Stimulated activated CD8-positive, alpha-beta memory T cell treated with anti-CD3 and anti-CD28 coated beads, Interleukin-7, amount 100 ng/mL, for 48 hours (primary cell): Measurements from ENCODE around the gene ANKS6.

Experiments
- DNase-seq, 2 donors: peaks; one replicate each; pipeline ENCODE4 v3.0.0-alpha.2; 2020; ENCODE audit warnings: low read depth in 1 of 2; ENCODE audit errors: extremely low read depth in 1 of 2

ANKS6 gene

DNA sequence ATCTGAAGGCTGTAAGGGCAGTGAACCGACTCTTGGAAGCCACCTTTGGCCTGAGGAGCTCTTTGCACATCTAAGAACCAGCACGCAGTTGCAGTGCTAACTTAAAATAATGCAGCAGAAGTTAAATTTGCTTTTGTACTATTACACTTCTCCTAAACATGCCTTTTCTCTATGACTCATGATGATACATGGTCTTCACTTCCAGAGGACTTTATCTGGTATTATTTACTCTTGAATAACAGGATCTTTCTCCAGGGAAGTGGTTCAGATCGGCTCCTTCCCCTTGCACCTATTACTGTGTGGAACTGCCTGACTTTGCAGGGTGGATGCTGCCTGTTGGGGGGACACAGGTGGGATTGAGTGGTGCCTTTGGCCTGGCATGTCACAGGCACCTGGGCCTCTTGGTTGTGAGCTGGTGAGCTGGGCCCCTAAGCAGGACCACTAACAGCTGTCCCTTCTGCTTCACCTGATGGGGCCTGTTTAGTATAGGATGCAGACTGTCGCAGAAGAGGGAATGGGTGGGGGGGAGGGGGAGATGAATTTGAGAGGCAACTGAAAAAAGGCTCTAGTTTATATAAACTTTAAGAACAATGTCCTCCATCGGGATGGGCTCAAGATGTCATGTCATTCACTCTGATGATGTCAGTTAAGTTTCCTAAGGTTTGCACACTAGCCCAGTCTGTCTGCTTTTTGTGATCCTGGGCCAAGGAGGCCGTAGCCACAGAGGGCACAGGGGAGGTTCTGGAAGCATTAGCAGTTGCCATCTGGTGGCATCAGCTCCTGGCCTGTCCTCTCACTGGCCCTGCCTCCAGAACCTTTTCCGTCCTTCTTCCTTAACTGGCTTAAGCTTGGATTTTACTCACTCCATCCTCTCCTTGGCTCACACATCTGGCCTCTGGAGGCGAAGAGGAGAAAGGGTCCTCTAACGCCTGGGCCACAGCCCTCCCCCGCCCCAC is 53.8 kb downstream of the ANKS6 start:
- no peak for DNase-seq

DNA sequence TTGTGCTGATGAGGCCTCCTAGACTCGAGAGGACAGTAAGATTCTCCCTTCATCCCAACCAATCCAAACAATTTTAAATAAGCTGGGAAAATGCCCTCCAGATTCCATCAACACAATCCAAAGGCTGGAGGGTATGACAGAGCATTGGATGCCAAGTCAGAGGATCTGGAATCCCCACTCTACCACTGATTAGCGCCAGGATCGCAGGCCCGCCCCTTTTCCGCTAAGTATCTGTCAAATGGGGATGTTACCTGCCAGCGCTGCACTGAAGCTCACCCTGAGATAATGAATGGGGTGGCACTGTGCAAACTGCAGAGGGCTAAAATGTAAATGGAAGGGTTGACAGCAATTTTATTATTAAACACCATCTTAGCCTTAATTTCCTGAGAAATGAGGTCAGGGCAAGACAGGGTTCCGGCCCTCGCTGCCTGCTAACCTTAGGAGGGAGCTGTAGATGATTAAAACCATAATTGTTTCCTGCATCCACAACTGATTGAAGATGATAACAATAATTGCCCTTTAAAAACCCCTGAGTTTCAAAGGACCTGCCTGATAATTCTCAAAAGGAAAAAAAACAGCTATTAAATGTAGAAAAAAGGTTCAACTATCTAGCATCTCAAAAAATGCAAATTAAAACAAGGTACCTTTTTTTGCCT is 56.0 kb downstream of the ANKS6 start:
- no peak for DNase-seq

DNA sequence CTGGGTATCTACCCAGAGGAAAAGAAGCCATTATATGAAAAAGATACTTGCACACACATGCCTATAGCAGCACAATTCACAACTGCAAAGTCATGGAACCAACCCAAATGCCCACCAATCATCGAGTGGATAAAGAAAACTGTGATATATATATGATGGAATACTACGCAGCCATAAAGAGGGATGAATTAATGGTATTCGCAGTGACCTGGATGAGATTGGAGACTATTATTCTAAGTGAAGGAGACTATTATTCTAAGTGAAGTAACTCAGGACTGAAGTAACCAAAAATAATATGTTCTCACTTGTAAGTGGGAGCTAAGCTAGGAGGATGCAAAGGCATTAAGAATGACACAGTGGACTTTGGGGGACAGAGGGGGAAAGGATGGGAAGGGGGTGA is 57.6 kb downstream of the ANKS6 start:
- no peak for DNase-seq

DNA sequence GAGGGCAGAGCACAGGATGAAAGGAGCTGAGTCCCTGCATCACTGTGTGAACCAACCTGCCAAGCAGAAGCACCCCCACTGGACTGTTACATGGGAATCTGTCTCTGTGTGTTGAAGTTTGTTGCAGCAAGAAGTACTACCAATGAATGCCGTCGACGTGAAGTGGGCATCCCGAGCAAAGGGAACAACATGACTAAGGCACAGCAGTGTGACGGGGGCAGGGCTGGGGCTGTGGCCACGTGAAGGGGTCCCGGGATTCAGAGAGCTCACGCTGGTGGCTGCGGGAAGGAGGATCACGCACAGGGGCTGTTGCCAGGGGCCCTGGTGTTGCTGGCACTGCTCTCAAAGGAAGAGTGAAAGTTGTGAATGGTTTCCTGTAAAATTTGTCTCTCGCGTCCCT is 60.1 kb downstream of the ANKS6 start:
- DNase-seq: no peak

DNA sequence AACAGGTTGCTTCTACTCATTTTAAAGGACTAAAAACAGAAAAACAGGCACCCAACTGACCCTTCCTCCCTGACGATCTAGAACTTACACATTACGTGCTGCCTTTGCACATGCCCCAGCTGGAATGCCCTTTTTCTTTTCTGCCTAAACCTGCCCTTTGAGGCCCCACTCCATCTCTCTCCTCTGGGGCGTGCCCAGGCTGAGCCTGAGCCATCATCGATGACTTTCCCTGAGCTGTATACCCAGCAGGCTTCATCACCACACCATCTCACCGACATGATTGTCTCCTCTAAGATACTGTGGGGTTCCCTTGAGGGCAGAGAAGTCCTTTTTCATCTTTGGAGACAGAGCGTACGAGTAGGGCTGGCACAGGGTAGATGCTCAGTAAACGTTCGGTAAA is 63.6 kb downstream of the ANKS6 start:
- DNase-seq: no peak

DNA sequence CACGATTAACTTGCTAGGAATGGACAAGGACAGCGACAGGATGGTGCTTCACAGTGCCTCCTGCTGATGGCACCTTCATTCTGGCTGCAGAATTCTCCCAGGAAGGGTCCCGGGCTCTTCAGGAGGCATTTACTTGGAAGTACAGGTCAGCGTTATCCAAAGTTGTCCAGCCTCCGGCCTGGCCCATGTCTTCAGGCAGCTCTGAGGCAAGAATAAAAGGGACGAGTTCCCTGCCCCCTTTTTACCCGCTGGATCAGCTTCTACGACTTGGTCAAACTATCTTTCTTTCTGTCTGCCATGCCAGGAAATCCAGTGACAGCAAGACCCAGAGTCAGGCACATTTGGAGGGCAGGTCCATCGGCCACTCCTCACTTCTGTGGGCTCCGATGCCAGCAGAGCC is 64.3 kb downstream of the ANKS6 start:
- no peak for DNase-seq

DNA sequence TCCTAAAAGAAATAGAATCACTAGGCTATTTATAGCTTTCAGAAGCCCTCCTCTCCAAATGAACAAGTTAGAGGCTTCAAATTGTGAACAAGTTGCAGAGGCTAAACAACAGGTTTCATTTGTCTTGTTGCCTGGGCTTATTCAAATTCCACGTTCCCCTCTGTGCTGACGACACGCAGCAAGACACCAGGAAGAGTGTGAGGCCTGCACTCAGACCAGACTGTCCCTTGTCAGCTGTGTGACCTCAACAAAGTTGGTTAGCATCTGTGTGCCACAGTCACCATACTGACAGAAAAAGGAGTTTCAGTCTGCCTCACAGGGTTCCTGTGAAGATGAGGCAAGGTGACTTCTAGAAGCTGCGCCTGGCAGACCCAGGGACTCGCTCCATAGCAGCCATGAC is 65.5 kb downstream of the ANKS6 start:
- DNase-seq: no peak

DNA sequence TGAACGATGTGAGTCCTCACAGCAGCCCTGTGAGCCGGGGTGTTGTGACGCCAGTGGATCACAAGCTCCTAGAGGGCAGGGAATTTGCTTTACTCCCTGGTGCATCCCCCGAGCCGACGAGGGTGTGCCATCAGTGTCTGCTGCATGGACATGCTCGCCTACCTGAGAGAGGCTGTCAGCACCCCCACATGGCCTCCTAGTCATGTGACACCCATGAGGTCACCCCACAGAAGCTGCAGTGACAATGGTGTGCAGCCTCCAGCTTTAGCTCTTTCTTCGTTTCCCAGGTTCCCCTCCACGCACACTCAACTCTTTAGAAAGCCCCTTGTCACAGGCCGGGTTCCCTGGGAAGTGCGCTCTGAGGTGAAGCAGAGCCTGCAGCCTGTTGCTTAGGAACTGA is 67.9 kb downstream of the ANKS6 start:
- DNase-seq: no peak

DNA sequence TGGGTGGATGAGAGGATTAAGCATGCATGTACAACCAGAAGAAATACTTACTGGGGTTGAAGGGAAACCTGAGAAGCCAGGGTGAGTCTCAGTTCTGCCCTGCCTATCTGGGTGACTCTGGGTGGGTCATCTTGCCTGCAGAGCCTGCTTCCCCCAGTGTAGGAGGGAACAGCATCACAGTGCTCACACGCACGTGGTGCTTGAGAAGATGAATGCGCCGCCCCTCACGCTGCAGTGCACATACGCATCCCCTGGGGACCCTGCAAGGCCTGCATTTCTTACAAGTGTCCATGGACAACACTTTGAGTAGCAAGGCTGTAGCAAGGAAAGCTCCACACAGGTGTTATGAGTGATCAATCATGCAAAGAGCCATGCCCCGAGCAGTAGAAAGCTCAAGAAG is 68.9 kb downstream of the ANKS6 start:
- no peak for DNase-seq

DNA sequence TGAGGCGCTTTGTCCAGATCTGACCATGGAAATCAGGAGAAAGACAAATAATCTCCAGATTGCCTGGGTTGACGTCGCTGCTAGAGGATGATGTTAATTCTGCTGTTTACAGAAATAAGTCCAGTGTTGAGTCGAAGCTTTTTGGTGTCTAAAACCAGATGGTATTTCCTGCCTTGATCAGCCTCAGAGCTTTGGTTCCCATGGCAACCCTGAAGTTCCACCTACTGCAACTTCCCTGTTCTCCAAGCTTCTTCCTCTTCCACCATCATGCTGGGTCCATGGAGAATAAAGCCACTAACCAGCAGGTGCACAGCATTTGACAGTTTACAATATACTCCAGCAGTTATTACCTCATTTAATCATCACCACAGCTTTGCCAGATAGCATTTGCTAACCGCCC is 69.6 kb downstream of the ANKS6 start:
- no peak for DNase-seq

DNA sequence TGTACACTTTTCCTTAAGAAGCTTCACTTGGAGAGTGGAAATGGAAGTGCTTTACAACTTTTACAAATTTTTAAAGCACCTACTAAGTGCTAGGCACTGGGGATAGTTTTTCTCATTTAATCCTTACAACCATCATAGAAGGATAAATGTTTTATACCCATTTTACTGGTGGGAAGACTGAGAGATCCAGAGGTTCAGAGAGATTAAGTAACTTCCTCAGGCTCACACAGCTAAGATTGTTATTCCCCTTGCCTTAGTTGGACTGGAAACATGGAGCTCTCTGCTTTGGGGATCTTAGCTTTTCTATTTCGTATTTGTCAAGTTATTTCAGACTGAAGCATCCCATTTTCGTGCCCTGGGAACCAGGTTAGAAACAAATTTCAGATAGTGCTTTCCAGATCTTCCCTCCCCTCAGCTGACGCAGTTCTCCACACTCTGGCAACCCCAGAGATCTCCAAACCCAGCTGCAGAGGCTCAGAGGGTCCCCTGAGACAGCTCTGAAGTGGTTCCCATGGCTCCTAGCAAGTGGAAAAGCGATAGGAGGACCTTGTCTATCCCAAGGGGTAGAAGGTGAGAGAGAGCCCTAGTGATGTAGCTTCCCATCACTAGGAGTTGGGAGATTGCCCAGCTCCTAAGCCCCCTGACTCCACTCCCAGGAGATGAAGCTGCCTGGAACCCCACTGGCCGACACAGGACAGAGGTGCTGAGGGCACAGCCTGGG is 71.4 kb downstream of the ANKS6 start:
- no peak for DNase-seq

DNA sequence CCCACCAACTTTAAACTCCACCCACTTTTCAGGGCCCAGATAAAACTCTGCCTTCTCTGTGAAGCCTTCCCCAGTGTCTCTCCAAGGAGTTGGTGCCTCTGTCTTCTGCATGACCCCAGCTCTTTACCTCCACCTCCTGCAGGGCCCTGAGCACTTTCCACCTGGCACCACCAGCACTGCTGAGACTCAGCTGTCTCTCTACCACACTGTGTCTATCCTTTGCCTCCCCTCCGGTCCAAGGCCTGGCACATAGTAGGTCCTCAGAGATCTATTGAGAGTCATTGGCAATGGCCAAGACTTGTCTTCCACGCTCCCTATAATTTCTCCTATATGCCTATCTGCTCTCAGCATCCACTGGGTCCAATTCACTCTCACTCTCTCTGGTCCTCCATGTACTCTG is 74.7 kb downstream of the ANKS6 start:
- no peak for DNase-seq

DNA sequence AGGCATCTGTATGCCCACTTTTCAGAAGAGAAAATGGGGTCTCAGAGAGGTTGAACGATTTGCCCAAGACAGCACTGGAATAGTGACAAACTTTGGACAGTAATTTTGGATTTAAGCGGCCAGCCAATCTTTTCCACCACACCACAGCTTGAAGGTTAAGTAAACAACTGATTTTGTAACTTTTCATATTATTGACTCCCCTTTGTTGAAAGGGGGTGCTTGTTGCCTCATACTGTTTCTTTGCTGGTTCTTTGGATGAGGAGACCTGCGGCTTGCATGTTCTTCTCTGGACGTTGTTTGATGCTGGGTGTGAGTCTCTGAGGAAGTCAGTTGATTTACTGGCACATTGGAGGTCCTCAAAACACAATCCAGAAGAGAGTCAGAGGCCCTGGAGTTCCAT is 76.0 kb downstream of the ANKS6 start:
- DNase-seq: no peak

DNA sequence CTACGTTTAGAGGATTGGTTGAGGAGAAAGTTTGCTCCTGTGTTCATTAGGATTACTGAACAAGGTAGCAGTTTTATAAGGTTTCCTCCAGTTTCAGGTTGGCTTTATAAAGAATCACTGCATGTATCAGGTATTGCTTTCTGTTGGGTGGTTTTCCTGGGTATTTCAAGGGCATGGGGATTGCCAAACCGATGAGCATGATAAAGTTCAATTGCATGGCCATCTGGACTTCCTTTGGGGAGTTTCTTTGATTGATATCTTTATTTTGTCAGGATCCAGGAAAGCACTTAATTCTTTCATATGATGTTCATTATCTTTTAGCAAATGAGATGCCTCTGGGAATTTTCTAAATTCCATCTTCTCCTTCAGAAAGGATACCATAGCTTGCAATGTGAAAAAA is 77.3 kb downstream of the ANKS6 start:
- no peak for DNase-seq

DNA sequence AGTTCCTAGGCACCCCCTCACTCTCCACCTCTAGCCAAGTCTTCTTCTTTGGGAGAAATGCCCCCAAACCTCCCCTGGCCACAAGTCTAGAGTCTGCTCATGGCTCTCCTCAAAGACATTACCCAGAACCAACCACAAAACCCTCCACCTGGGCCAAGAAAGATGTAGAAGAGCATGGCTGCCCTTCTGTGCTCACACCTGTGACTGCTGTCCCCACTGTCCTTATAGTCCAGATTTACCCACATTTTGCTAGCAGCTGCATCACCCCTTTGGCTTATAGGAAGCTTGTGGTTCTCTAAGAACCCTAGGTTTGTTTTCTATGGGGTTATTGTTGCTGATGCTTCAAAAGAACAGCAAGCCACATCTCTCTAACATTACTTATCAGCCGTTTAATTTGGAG is 81.5 kb downstream of the ANKS6 start:
- DNase-seq: no peak

DNA sequence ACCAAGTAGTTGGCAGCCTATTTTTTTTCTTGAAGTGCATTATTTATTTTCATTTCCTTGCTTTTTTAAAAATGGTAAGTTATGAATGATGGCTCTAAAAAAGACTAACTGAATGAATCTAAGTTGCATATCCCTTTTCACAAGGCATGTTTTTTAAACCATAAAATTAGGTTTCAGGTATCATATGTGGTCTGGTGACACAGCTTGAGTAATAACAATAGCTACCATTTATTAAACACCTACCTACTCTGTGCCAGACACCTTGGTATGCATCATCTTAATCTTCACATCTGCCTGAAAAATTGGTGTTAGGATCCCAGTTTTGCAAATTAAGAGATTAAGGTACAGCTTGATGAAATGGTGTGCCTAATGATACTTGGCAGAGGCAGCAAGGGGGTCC is 83.4 kb downstream of the ANKS6 start:
- DNase-seq: no peak

DNA sequence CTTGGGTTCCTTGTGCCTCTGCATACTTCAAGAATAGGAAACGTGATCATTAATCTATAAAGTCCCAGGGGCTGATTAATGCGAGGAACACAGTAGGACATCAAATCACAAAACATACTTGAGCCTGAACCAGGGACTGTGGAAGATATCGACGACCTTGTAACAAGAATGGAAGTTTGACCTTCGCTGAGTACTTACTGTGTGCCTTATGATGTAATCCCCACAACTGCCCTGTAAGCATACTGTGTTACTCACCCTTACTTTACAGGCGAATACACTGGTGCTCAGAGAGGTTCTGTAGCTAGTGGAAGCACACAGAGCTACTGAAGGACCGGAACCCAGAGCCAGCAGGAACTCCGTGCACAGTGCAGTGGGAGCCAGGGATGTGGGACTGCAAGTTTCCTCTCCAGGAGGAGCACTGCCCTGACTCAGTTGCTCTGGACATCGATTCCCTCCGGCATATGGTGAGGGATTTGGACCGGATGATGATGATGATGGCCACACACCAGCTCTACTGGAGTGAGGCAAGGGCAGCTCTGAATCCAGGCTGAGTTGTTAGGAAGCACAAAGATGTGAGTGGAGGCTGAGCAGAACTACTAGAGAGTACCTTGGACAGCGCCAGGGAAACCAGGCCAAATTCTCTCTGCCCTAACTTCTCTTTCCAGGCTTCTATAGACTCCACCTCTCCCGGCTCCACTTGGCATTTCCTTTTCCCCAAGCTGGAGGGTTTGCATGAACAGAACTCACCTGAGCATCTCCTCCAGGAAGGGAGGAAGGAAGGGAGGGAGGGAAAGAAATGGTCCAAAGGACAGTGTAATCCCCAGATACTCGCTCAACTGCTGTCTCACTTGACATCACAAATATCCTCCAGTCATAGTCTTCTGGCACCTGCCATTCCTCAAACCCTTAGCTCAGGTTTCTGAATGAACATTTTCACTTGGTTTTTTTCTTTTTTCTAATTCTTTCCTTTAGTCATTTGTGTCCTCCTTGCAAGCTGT is 86.1 kb downstream of the ANKS6 start:
- DNase-seq: no peak

DNA sequence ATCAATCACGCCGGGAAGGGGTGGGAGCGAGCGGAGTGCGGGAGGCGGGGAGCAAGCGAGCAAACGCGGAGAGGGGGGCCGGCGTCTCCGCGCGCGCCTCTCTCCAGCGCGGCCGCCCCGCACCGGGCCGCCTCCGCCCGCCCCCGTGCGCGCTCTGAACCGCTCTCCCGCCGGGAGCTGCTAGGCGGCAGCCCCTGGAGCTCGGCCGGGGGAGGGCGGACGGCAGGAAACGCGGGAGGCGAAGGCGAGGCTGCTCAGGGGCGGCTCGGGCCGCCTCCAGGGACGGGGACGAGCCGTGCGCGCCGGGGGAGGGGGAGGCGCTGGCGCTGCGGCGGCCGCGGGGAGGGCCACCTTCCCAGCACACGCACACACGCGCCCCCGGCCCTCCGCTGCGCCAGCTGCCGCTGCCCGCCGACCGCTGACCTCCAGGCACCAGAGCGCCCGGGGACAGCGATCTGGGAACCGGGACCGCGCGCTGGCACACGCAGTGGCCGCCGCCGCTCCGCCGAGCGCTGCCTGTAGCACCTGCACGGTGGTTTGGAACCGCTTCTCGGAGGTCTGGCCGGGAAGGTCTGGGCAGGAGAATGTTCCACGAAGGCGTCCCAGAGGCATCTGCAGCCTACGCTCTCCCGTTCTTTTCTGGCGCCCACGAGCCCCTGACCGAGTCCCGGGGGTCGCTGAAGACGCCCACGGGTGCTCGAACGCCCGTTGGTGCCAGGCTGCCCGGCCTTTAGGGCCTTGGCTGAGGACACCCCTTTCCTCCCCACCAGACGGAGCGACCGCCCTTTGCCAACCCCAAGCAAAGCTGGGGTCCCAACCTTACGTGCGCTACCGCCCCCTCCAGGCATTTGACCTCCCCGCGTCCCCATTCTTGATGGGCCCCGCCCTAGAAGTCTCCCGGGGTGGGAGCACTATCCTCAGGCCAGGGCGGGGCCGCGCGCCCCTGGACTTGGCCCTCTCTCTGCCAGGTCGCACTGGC is 87.1 kb downstream of the ANKS6 start, which contains the start of gene GABBR2:
GABBR2 (minus strand) TSS at position 3 of the 979 bp plus-strand sequence. CDS start 198 bp downstream, outside the sequence.
- DNase-seq: no peak
